GM10248 (cell line): ENCODE data around the gene LATS2.

Experiments
- CTCF ChIA-PET: fragments of 300-600 bp; sonication (Branson Sonifier 250); formaldehyde crosslinking; extraction: SDS; loops from one replicate; lab custom pipeline; 2021; ENCODE audit warnings: antibody characterized with exemption; lab: Yijun Ruan, JAX
- POLR2A ChIA-PET: fragments of 350-650 bp; sonication (Branson Sonifier 250); formaldehyde crosslinking; extraction: SDS; loops from one replicate; lab custom pipeline; 2020; ENCODE audit warnings: antibody characterized with exemption; lab: Yijun Ruan, JAX
- DNase-seq: peaks from one replicate; pipeline ENCODE4 v3.0.0; 2012; ENCODE audit errors: extremely low spot score
- CTCF ChIP-seq: IDR thresholded peaks from 2 replicates; pipeline ENCODE4 v1.5.1; 2012; ENCODE audit warnings: mild to moderate bottlenecking, low read depth; ENCODE audit errors: extremely low read depth, missing control alignments, control extremely low read depth

LATS2 gene

GRCh38 chr13:21047087-21047486 is 14.3 kb downstream of the LATS2 start:
- CTCF ChIA-PET = interaction anchor here (0.8 kb wide), 1 partner anchor 26 kb away, joined by 3 read pairs; no protein-coding TSS in a partner anchor
- TF ChIP-seq CTCF = no peak
- DNase-seq = no peak
- POLR2A ChIA-PET = no interaction called here

DNA sequence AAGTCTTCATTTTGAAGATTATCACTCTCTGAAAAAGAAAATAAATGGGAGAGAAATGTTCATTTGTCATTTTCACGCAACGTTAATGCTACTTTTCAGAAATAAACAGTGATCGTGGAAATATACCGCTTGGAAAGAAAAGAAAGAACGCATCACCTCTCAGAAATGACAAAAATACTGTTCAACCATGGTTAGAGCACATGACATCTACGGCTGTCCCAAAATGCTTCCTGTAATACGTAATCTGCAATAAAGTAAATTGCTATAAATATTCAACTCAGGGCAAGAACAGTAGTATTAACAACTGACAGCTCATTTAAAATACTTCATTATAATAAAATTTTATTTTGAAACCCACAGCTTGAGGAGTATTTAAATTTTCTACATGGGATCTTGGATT is 15.2 kb downstream of the LATS2 start:
- POLR2A ChIA-PET = no interaction called here
- CTCF ChIA-PET = no interaction called here
- TF ChIP-seq CTCF = no peak
- DNase-seq = no peak

DNA sequence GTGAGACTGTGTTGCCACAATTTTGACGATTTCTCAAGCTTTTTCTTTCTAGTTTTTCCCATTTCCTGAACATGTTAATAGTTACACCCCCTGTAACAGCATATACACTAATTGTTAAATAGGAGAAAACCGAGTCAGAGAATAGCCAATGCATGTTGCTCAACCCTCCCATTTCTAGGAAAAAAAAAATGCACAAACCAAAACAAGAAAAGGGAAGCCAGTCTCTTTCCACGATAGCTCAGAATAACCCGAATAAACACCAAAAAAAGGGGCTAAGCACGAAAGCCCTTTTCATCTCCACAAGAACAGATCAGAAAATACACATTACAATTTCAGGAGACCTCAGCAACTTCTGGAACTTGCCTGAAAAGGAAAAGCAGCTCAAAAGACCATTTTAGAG is 16.3 kb downstream of the LATS2 start:
- CTCF ChIA-PET = interaction anchor here (1.2 to 2.5 kb wide), 3 partner anchors 9 to 12 kb away, joined by 3 to 10 read pairs (median 9); no protein-coding TSS in a partner anchor
- no peak for TF ChIP-seq CTCF
- POLR2A ChIA-PET = no interaction called here

GRCh38 chr13:21043898-21044297 is 17.5 kb downstream of the LATS2 start:
- ChIA-PET POLR2A (no interaction called here), CTCF (interaction anchor here (1.4 to 2.5 kb wide), 3 partner anchors 8 to 11 kb away, joined by 3 to 10 read pairs (median 9); no protein-coding TSS in a partner anchor)
- TF ChIP-seq CTCF = no peak
- no peak for DNase-seq

More for the DNA sequence above, 16.3 kb downstream of the LATS2 start:
- no peak for DNase-seq

- TF ChIP-seq CTCF = no peak
- no peak for DNase-seq
- ChIA-PET CTCF (interaction anchor here (0.6 to 1.1 kb wide), 3 partner anchors 9 to 468 kb away, joined by 3 to 4 read pairs (median 4); no protein-coding TSS in a partner anchor), POLR2A (no interaction called here)
These were observed 21.1 kb downstream of the LATS2 start for GRCh38 chr13:21040120-21040826.

GRCh38 chr13:21039097-21039800 is 22.1 kb downstream of the LATS2 start:
- no peak for TF ChIP-seq CTCF
- ChIA-PET CTCF (interaction anchor here (1.1 kb wide), 1 partner anchor 10 kb away, joined by 3 read pairs; no protein-coding TSS in a partner anchor), POLR2A (no interaction called here)
- no peak for DNase-seq
